HG03521 (cell line): ENCODE data around the gene IRF1.
A peak's percentile ranks its signal among the peaks of the same experiment; 100 is the strongest.

ENCODE experiments used
- ATAC-seq: cut with Tn5 transposase; IDR thresholded peaks from one replicate; pipeline ENCODE4 v1.9.1; 2021; ENCODE audit warnings: mild to moderate bottlenecking, moderate library complexity; ENCODE audit not compliant: unreplicated experiment

IRF1 gene

GRCh38 chr5:132500931-132501628 lies 10.5 kb upstream of the IRF1 start:
- no peak for ATAC-seq

DNA sequence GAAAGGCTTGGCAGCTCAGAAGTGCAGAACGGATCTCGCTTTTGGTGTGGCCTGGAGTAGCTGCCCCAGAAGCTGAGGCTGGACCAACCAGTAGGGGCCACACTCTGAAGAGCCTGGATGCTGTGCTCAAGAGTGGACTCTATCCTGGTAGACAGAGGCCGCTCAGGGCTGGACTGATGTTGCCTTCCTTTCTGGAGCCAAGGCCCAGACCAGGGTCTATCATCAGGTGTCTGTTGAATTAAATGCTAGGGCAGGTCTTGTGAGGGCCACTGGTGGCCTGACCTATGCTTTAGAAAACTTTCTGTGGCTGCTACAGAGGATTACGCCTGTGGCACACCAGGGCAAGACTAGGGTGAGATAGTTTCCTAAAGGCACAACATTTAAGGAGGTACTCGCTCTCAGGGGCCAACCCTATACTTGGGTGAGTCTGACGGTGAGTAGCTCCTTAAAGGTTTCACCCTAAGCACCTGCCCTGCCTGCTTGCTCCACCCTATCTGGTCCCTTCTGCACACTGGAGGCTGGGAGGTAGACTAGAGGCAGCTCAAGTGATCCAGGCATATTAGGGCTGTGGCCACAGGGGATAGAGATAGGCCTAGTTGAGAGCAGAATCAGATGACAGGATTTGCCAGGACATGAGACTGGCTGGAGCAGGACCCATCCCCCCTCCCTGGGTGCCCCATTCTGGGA lies 9.8 kb upstream of the IRF1 start:
- ATAC-seq: no peak

DNA sequence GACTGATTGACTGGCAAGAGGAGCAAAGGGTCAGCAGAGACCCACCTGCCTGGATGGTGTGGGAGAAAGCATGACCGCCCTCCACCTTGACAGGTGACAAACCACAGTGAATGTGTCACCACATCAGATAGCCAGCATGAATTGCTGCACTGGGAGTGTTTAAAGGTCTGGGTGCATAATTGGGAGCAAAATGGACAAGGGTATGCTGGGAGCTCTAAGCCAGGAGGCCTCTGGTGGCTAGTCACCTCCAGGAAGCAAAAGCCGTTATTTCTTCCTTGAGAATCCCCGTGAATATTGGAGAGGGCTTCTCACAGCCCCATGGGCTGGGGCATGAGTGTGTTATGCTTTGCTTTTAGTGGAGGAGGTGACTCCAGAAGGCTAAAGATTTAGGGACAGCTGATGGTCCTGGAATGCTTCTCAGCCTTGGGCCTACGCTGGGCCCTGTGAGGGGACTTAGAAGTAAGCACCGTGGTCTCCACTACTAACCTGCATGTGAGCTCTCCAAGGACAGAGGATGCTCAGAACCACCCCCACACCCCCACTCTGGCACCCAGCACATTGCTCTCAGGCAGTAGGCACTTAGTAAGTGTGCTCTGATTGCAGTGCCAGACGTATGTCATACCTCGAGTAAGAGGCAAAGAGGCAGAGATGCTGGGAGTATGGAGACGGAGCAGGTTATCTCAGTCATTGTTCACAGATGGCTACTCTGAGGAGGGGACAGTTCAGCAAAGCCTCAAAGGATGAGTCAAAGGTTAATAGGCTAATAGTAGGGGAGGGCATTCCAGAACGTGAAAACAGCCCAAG lies 9.1 kb upstream of the IRF1 start:
- no peak for ATAC-seq

GRCh38 chr5:132498686-132499271 lies 8.2 kb upstream of the IRF1 start:
- ATAC-seq: no peak

GRCh38 chr5:132498152-132498551 lies 7.6 kb upstream of the IRF1 start:
- ATAC-seq: no peak

DNA sequence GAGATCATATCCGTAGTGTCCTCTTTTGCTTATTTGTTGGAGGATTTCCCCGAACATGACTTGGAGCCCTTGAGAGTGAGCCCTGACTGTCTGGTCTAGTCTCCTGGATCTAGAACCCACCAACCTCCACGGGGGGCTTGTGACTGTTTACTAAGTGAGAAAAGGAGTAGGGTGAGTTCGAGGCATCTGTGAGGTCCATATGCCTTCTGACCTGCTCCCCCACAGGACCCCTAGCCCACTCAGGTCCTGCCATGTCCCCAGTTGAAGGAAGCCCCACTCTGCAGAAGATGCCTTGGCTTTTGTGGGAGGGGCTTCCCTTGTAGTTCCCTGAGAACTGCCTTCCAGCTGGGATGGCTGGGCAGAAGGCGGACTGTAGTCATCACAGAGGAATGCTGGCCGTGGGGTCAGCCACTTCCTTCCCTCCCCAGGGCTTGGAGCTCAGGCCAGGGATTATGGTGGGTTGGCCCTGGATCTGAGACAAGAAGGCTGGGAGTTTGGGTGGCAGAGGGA lies 7.0 kb upstream of the IRF1 start:
- no peak for ATAC-seq

- peak; percentile 39 for ATAC-seq
These were observed 6.3 kb upstream of the IRF1 start for GRCh38 chr5:132496631-132497487.

GRCh38 chr5:132496191-132496630 lies 5.6 kb upstream of the IRF1 start:
- ATAC-seq: peak; percentile 37

DNA sequence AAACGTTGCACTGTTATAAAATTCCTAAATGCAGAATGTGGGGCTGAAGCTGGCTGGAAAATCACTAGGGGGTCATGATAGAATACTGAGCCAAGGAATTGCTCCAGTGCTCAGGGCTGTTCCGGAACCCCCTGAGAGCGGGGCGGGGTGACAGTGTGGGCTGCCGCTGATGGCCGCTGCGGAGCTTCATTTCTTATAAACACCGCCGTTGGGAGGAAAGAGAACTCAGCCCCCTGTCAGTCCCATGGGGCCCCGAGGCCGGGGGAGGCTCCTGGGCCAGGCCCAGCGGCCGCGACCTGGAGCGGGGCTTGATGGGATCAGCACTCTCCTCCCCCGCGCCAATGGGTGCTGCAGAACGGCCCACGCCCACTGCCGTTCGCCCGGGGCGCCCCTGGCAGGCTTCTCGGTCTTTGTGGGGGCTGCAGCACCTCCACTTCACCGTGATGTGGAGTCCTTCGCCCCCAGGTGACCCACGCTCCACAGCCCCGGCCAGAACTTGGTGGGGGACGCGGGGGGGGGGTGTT lies 5.2 kb upstream of the IRF1 start:
- peak; percentile 23 for ATAC-seq

DNA sequence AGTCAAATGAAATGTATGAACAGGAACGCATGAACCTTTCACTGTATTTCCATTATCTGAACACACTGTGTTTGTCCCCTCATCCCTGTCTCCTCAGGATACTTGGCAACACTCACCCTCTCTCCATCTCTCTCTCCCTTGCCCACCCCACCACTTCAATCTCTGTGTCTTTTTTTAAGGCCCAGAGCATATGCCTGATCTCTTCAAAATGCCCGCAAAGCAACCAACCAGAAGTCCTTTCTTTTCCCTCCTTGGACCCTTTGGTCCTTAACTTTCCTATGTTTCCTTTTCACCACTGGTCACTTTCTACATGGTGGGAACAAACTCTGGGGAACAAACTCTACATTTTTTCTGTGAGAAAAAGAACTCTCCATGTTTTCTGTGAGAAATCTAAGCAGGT lies 3.2 kb upstream of the IRF1 start:
- no peak for ATAC-seq

DNA sequence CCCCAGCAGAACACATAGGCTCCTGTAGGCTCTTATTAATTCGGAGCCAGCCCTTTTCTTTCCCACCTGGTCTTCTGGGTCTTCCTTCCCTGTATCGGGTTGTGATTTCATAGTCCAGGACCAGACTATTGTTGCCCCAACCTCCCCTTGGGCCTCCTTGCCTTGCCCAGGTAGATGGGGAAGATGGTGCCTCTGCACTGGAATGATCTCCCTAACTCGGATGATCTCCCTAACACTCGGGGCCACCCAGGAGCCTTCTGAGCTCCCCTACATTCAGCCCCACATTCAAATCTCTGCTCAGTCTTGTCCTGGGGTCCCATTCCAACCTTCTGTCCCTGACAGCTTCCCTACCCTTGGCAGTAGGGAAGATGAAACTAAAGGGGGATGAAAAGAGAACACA lies 2.7 kb upstream of the IRF1 start:
- no peak for ATAC-seq

DNA sequence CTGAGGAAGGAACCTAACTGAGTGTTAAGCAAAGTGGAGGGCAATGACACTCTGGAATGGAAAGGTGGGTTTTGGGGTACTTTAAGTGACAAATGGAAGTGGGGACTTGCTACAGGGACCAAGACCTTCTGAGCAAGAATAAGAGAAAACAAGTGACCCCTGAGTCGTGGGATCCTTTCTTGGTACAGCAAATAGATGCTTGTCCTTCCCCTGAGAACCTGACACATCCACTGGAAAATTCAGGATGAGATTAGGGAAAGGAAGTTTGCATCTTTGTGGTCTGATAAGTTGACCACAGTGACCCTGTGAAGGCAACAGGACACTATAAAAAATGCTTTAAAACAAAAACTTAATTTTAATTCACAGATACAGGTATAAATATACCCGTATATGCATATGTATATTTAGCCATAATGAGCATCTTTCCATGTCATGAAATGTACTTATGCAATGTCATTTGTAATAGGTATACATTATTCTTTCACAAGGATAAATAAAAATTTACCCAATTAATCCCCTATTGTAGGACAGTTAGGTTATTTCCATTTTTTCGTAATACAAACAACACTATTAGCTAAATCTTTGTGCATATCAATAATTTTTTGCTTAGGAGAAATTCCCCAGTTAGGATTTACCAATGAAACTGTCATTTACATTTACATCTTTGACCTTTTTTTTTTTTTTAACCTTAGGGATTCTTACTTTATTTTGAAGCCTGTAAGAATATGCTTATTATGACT lies 2.0 kb upstream of the IRF1 start:
- no peak for ATAC-seq

GRCh38 chr5:132491368-132492364 lies 1.1 kb upstream of the IRF1 start:
- ATAC-seq: peak; percentile 7

GRCh38 chr5:132489871-132490483 lies 596 bp downstream of the IRF1 start:
- peak; percentile 31 for ATAC-seq

DNA sequence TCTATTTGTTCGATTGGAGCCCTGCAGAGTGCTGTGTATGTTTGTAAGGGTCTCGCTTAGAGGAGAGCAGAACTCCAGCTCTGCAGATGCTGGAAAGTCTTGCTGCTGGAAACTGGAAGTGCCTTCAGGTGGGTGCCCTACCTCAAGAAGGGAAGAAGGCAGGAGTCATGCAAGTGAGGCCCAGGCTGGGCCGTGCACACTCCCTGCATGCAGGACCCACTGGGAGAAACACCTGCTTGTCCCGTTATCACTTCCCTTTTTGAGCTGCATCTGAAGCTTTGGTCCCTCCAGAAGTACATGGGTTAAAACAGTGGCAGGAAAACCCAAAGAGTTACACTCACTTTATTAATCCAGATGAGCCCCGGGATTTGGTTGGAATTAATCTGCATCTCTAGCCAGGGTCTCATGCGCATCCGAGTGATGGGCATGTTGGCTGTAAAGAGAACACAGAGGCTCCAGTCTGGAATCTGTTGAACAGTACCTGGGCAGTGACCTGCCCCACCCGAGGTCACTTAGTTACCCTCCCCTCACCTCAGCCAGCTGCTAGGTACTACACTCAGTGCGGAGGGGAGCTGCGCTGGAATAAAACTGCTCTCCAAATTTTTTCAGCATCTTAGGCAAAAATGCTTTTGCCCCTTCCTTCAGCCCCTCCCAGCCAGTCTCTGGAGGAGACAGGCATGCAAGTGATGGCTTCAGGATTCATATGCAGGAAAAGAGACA lies 1.4 kb downstream of the IRF1 start:
- ATAC-seq: no peak

DNA sequence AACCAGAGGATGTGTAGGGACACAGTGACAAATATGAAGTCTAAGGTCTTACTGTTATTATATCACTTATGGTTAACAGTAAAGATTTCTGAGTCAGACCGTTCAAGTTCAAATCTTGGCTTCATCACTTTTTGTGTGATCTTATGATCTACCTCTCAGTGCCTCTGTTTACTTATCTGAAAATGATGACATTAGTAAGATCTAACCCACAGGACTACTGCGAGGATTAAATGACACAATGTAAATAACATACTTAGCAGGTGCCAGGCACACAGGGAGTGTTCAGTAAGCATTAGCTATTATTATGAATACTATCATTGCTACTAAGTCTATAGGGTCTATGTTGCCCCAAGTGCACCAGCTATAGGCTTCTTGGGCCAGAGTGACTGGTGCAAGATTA lies 2.0 kb downstream of the IRF1 start:
- ATAC-seq: no peak
